ENCODE results near the gene TMEM263. TPM values are rescaled to one million over a fixed set of nuclear protein-coding genes. Genes with fewer than 3 reads are reported as not detected.

Gene TMEM263
- total and polyA plus RNA-seq, 2 donors (not counting 3 experiments of a cell fraction or from before 2014, with no cell fraction given): 22.5 to 72.5 TPM

- dilution Hi-C loops (cut with MboI; ENCODE audit: extremely low pct_ligation_motif_present, low sequenced_read_pairs): no loop called here
- Histone ChIP-seq H3K9me1 (replicated peaks; ENCODE audit: control insufficient read depth, extremely low read depth, insufficient read depth, low read length) (no peaks in the 10 kb centered on the region), H3K9me3 (replicated peaks; ENCODE audit: control insufficient read depth, insufficient read depth, low read length) (no peaks in the 10 kb centered on the region), H3K36me3 (ENCODE audit: control insufficient read depth in 2 of 2, extremely low read depth in 1 of 2, insufficient read depth in 2 of 2, low read length in 2 of 2) (peaks cover 0 to 2% of the 10 kb centered on the region in 2 experiments), H4K20me1 (replicated peaks; ENCODE audit: control insufficient read depth, extremely low read depth, insufficient read depth, low read length) (no peaks in the 10 kb centered on the region), H3K4me3 (replicated peaks in 1 of 3; ENCODE audit: insufficient read depth in 1 of 3, low read depth in 1 of 3, low read length in 3 of 3) (no peak overlapping the region), H3K27ac (ENCODE audit: insufficient read depth, low read depth, low read length) (no peak overlapping the region), H3K9ac (replicated peaks; ENCODE audit: extremely low read depth, insufficient read depth, low read length) (no peak overlapping the region), H3K4me1 (ENCODE audit: control insufficient read depth, extremely low read depth, insufficient read depth, low read length) (peaks cover 16% of the 10 kb centered on the region), H3K4me2 (ENCODE audit: insufficient read depth, low read length) (peak overlapping the region; percentile 82), H3K27me3 (ENCODE audit: control insufficient read depth in 2 of 2, insufficient read depth in 2 of 2, low read length in 2 of 2) (no peaks in the 10 kb centered on the region), H2AFZ (ENCODE audit: low read depth, low read length) (no peak overlapping the region), H3K79me2 (ENCODE audit: control insufficient read depth, insufficient read depth, low read length) (no peaks in the 10 kb centered on the region)
- FAIRE-seq (no peak), DNase-seq (ENCODE audit: low read depth, low spot score) (no peak)
- CTCF ChIA-PET: interaction anchor here (1.1 to 2.5 kb wide), 5 partner anchors 10 to 70 kb away, joined by 3 to 8 read pairs (median 7); partner anchors contain the start of gene TMEM263
- no TSS peak for BruUV-seq (replicated peaks)
- TF ChIP-seq CTCF (IDR thresholded peaks at IDR 0.05; ENCODE audit: extremely low read depth in 1 of 2, insufficient read depth in 1 of 2, low read depth in 1 of 2, low read length in 2 of 2): no peak
- TF ChIP-seq FOS (IDR thresholded peaks at IDR 0.05; ENCODE audit: borderline replicate concordance, insufficient read depth, low read length): no peak
- TF ChIP-seq GATA2 (IDR thresholded peaks at IDR 0.05; ENCODE audit: insufficient read depth, insufficient read length, low read depth, low read length): no peak
- no peak for TF ChIP-seq MYC (IDR thresholded peaks at IDR 0.05; ENCODE audit: low read depth, low read length)
- TF ChIP-seq MAX (IDR thresholded peaks at IDR 0.05; ENCODE audit: insufficient read depth, insufficient read length): no peak
- no peak for TF ChIP-seq POLR2A (IDR thresholded peaks at IDR 0.05; ENCODE audit: low read depth, low read length)
- no peak for TF ChIP-seq JUN (IDR thresholded peaks at IDR 0.05; ENCODE audit: borderline replicate concordance, insufficient read depth, insufficient read length, low read depth)
- TF ChIP-seq POLR2AphosphoS5 (IDR thresholded peaks at IDR 0.05; ENCODE audit: insufficient read depth, low read depth, low read length): no peak
- TF ChIP-seq EZH2 (IDR thresholded peaks at IDR 0.05; ENCODE audit: borderline replicate concordance, low read depth, low read length, severe bottlenecking): no peak
- POLR2A ChIA-PET: interaction anchor here (0.6 to 2.7 kb wide), 2 partner anchors 32 to 99 kb away, joined by 4 to 21 read pairs; partner anchors contain the start of gene TMEM263
- intact Hi-C loops (cut with micrococcal nuclease): loop anchor here (1.0 to 2.0 kb wide), 4 partner anchors 9 to 104 kb away; partner anchors contain the start of gene TMEM263
Observed at GRCh38 chr12:106987846-106988245, 32.1 kb downstream of the TMEM263 start.
